HepG2 (cell line): ENCODE results near the gene GNG10.

Experiments
- ARNT ChIP-seq: fragments of 450-650 bp; IDR thresholded peaks from 2 replicates; pipeline ENCODE4 v1.6.1; 2017
- DMAP1 ChIP-seq: IDR thresholded peaks from 2 replicates; pipeline ENCODE4 v1.6.1; 2016
- GATAD1 ChIP-seq: IDR thresholded peaks from 2 replicates; pipeline ENCODE4 v1.6.1; 2016; ENCODE audit warnings: missing genetic modification reagents, missing compliant biosample characterization
- NFIC ChIP-seq: IDR thresholded peaks from 2 replicates; pipeline ENCODE4 v1.6.1; 2012; ENCODE audit warnings: mild to moderate bottlenecking, low read length, inconsistent platforms
- NR3C1 ChIP-seq: sonication (generic); formaldehyde crosslinking; IDR thresholded peaks from 2 replicates; pipeline ENCODE4 v1.4.0; 2020; ENCODE audit warnings: missing genetic modification reagents
- POLR2A ChIP-seq, 2 experiments: IDR thresholded peaks; 2 replicates each; pipeline ENCODE4 v1.6.1; 2011; ENCODE audit warnings: low read depth in 2 of 2, low read length in 2 of 2, mild to moderate bottlenecking in 1 of 2, moderate library complexity in 1 of 2; ENCODE audit not compliant: insufficient read depth in 1 of 2
- SP1 ChIP-seq, 2 experiments: fragments of 450-650 bp in 1 of 2; sonication (generic) in 1 of 2; formaldehyde crosslinking in 1 of 2; IDR thresholded peaks; 2 replicates each; pipeline versions ENCODE4 v1.4.0 to v1.6.1; 2016 to 2020; ENCODE audit warnings: missing genetic modification reagents in 1 of 2
- ZBTB20 ChIP-seq: sonication (generic); formaldehyde crosslinking; IDR thresholded peaks from 2 replicates; pipeline ENCODE4 v1.8.1; 2023; ENCODE audit warnings: missing genetic modification reagents, low read depth, mild to moderate bottlenecking, borderline replicate concordance
- ZNF296 ChIP-seq: sonication (generic); formaldehyde crosslinking; conservative IDR thresholded peaks from 2 replicates; pipeline ENCODE4 v1.5.0; 2020; ENCODE audit warnings: mild to moderate bottlenecking, missing genetic modification reagents
- ZNF546 ChIP-seq: sonication (generic); formaldehyde crosslinking; conservative IDR thresholded peaks from 2 replicates; pipeline ENCODE4 v1.8.1; 2023; ENCODE audit warnings: mild to moderate bottlenecking, missing genetic modification reagents
- ZNF747 ChIP-seq: sonication (generic); formaldehyde crosslinking; IDR thresholded peaks from 2 replicates; pipeline ENCODE4 v1.8.1; 2023; ENCODE audit warnings: missing genetic modification reagents, mild to moderate bottlenecking, borderline replicate concordance
- ZNF878 ChIP-seq: sonication (generic); formaldehyde crosslinking; IDR thresholded peaks from 2 replicates; pipeline ENCODE4 v1.8.1; 2023; ENCODE audit warnings: mild to moderate bottlenecking, missing genetic modification reagents, moderate library complexity
- TF ChIP-seq, protein P1 (sequence below): sonication (generic); formaldehyde crosslinking; IDR thresholded peaks from 2 replicates; pipeline ENCODE4 v1.4.0; 2020; ENCODE audit warnings: missing genetic modification reagents
- TF ChIP-seq, protein P2 (sequence below): sonication (generic); formaldehyde crosslinking; IDR thresholded peaks from 2 replicates; pipeline ENCODE4 v1.5.1; 2020; ENCODE audit warnings: missing genetic modification reagents, mild to moderate bottlenecking, borderline replicate concordance

DNA sequence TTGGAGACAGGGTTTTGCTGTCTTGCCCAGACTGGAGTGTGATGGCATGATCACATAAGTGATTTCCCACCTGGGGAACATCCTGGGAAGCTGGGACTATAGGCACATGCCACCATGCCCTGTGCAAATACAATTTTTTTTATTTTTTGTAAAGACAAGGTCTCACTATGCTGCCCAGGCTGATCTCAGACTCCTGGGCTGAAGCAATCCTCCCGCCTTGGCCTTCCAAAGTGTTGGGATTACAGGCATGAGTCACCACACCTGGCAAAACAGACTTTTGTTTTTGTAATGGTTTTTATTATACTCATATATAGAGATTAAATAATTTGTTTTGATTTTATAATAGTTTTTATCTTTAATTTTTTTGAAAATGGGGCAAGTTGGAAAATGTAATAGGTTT, 15.6 kb upstream of the GNG10 start:
- TF ChIP-seq, protein P1, sequence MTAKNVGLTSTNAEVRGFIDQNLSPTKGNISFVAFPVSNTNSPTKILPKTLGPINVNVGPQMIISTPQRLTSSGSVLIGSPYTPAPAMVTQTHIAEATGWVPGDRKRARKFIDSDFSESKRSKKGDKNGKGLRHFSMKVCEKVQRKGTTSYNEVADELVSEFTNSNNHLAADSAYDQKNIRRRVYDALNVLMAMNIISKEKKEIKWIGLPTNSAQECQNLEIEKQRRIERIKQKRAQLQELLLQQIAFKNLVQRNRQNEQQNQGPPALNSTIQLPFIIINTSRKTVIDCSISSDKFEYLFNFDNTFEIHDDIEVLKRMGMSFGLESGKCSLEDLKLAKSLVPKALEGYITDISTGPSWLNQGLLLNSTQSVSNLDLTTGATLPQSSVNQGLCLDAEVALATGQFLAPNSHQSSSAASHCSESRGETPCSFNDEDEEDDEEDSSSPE (CRISPR knock-in tag): no peak
- TF ChIP-seq ZNF878 (CRISPR knock-in tag) (no peak), ZBTB20 (CRISPR knock-in tag) (no peak), ZNF747 (CRISPR knock-in tag) (no peak), ZNF546 (no peak), NR3C1 (CRISPR knock-in tag) (no peak), ZNF296 (CRISPR knock-in tag) (no peak), SP1 (IDR thresholded peaks at IDR 0.05) (no peak), SP1 (CRISPR knock-in tag; IDR thresholded peaks at IDR 0.05) (no peak), NFIC (no peak), GATAD1 (CRISPR knock-in tag) (no peak), ARNT (no peak), POLR2A (IDR thresholded peaks at IDR 0.05; ENCODE audit: insufficient read depth in 1 of 2, low read depth in 2 of 2, low read length in 2 of 2) (no peak), DMAP1 (CRISPR knock-in tag) (no peak)
- TF ChIP-seq, protein P2, sequence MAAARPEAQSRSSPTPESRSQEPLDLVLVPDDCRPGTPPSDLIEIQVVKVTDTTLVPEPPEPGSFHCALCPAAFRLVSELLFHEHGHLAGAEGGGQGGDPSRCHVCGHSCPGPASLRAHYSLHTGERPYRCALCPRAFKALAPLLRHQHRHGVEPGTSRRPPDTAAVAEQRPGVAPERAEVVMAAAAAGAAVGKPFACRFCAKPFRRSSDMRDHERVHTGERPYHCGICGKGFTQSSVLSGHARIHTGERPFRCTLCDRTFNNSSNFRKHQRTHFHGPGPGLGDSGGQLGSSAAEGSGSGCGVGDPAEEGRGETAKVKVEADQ (CRISPR knock-in tag): no peak
